D721Med (cell line): ENCODE data around the gene SLC1A2.
A peak's percentile ranks its signal among the peaks of the same experiment; 100 is the strongest.

Experiments
- DNase-seq: peaks from one replicate; pipeline ENCODE4 v3.0.0; 2011; ENCODE audit warnings: low spot score; ENCODE audit not compliant: insufficient read length
- FAIRE-seq: peaks from 2 replicates; lab custom pipeline; 2011; peaks lifted over from hg19 to GRCh38; lab: Jason Lieb, UNC
- CTCF ChIP-seq: IDR thresholded peaks from 2 replicates; pipeline ENCODE4 v1.5.1; 2012; ENCODE audit warnings: mild to moderate bottlenecking, control low read depth; ENCODE audit not compliant: insufficient read depth; ENCODE audit errors: missing control alignments

Gene SLC1A2

GRCh38 chr11:35419184-35419829, at the start of gene SLC1A2:
SLC1A2 (minus strand) TSS chr11:35419558; CDS start chr11:35418966, 592 bp downstream.
- FAIRE-seq (no peak), DNase-seq (no peak)
- TF ChIP-seq CTCF: no peak

GRCh38 chr11:35466058-35466457, 46.7 kb upstream of the SLC1A2 start:
- DNase-seq: no peak
- TF ChIP-seq CTCF: no peak
- no peak for FAIRE-seq

- FAIRE-seq (no peak), DNase-seq (no peak)
- TF ChIP-seq CTCF: peak; percentile 24
These were observed 45.0 kb upstream of the SLC1A2 start for GRCh38 chr11:35464308-35464707.

- FAIRE-seq (no peak), DNase-seq (no peak)
- TF ChIP-seq CTCF: no peak
These were observed 44.0 kb upstream of the SLC1A2 start for GRCh38 chr11:35463331-35463751.

- no peak for TF ChIP-seq CTCF
- no peak for DNase-seq
- FAIRE-seq: no peak
These were observed 42.7 kb upstream of the SLC1A2 start for GRCh38 chr11:35461917-35462538.

- no peak for TF ChIP-seq CTCF
- no peak for FAIRE-seq
- DNase-seq: no peak
These were observed 40.1 kb upstream of the SLC1A2 start for GRCh38 chr11:35459489-35459888.

GRCh38 chr11:35458846-35459245, 39.5 kb upstream of the SLC1A2 start:
- TF ChIP-seq CTCF: no peak
- no peak for FAIRE-seq
- no peak for DNase-seq
